BE2C (cell line): ENCODE results near the gene DCAF15.

Experiments
- DNase-seq: peaks from one replicate; pipeline ENCODE4 v3.0.0-alpha.2; 2020
- H3K27me3 ChIP-seq: fragments of 250-450 bp; sonication (Bioruptor Pico); 2 replicates; pipeline ENCODE4 v1.5.1; 2020; ENCODE audit warnings: mild to moderate bottlenecking
- H3K36me3 ChIP-seq: fragments of 250-450 bp; sonication (Bioruptor Pico); 2 replicates; pipeline ENCODE4 v1.5.1; 2020; ENCODE audit warnings: mild to moderate bottlenecking
- H3K4me1 ChIP-seq: fragments of 250-450 bp; sonication (Bioruptor Pico); 2 replicates; pipeline ENCODE4 v1.5.1; 2020
- H3K4me3 ChIP-seq: 2 replicates; pipeline ENCODE4 v1.5.1; 2011; ENCODE audit warnings: low read depth, low read length
- H3K9me3 ChIP-seq: fragments of 250-450 bp; sonication (Bioruptor Pico); 2 replicates; pipeline ENCODE4 v1.5.1; 2020
- CTCF ChIP-seq: IDR thresholded peaks from 2 replicates; pipeline ENCODE4 v1.5.1; 2012; ENCODE audit warnings: mild to moderate bottlenecking, low read depth, low read length

Gene DCAF15

GRCh38 chr19:13984875-13985741 is 32.8 kb downstream of the DCAF15 start:
- Histone ChIP-seq H3K4me3 (no peak overlapping the region), H3K9me3 (no peaks in the 10 kb centered on the region), H3K27me3 (no peaks in the 10 kb centered on the region), H3K36me3 (no peaks in the 10 kb centered on the region; the same call in 1 of the 2 replicates), H3K4me1 (peaks cover 37% of the 10 kb centered on the region)
- no peak for DNase-seq
- TF ChIP-seq CTCF: no peak

DNA sequence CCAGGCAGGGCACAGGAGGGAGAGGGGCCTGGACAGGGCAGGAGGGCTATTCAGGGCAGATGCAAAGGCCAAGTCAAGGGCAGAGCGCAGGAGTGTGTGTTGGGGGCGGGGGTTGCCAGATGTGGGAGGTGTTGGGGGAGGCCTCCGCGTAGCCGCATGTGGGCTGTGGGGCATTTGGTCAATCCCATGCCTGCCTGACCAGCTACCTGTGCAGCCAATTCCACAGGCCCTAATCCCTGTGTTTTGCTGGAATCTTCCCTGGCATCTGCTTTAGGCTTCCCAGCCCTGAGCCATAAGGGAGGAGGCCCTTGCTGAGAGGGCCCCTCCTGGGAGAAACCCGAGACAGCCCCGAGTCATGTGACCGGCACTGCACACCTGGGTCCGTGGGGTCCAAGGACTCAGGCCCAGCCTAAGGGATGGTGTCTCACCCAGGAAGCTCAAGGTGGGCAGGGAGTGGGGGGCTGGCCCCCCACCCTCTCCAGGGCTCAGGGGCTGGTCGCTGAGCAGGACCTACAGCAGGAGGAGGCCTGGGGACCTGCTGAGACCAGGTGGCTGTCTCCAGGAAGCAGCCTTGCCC is 33.5 kb downstream of the DCAF15 start:
- TF ChIP-seq CTCF: no peak
- Histone ChIP-seq H3K27me3 (no peaks in the 10 kb centered on the region), H3K36me3 (no peaks in the 10 kb centered on the region; the same call in 1 of the 2 replicates), H3K9me3 (no peaks in the 10 kb centered on the region), H3K4me1 (peaks cover 31% of the 10 kb centered on the region), H3K4me3 (no peak overlapping the region; the same call in 1 of the 2 replicates)
- no peak for DNase-seq

DNA sequence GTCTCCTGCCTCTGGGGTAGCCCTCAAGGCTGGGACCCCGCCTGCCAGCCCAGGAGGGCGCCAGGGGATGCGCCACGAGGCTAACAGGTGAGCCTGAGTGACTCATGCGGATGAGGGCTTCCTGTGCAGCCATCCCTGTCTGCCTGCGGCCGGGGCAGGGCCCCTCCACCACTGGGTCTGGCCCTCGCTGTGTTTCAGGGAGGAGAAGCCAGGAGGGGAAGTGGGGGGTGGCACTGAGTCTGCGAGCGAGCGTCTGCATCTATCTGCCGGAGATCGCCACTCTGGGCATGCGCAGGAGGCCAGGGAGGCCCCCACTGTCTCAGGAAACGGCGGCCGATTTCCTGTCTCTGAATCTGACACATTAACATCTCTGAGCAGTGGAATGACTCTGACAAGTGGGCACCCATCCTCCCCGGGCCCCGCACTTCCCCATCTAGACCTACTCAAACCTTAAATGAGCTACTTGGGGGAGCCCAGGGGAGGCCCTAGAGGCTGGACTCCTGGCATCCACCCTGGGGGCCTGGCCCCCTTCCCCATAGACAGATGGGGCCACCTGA is 34.1 kb downstream of the DCAF15 start:
- no peak for TF ChIP-seq CTCF
- peak; percentile 92 for DNase-seq
- Histone ChIP-seq H3K27me3 (no peaks in the 10 kb centered on the region), H3K4me3 (no peak overlapping the region; the same call in 1 of the 2 replicates), H3K36me3 (no peaks in the 10 kb centered on the region; the same call in 1 of the 2 replicates), H3K9me3 (no peaks in the 10 kb centered on the region), H3K4me1 (peaks cover 25% of the 10 kb centered on the region)

DNA sequence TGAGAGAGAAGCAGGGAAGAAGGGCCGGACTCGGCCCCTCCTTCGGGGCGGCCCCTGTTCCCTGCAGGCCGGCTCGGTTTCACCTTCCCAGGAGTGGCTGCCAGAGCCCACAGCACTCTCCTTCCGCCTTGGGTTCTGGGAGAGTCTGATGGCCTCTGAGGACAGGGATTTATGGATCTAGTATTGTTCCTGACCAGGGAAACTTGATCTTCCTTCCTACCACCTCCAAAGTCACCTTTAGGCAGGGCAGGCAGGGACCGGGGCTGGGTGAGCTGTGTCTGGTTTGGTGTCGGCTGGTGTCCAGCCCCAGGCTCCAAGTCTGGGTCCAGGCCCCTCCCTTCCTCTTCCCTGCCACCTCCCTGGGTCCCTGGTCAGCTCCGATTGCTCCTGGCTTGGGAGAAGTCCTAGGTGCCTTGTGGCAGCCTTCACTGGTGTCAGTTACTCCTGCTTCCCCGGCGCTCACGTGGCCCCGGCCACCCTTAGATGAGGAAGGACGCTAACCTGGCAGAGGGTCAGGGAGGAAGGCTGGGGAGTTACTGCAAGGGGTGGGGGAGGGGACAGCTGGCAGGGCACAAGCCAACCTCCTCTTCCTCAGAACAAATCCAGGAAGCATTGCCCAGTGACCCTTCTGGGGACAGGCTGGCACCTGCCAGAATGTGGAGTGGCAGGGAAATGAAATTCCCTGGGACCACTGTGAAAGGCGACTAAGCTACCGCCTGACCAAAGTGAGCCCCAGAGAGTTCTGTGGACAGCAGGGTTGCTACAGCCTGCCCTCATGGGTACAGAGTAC is 35.0 kb downstream of the DCAF15 start:
- Histone ChIP-seq H3K4me3 (no peak overlapping the region), H3K4me1 (peaks cover 22% of the 10 kb centered on the region), H3K36me3 (peaks cover 5% of the 10 kb centered on the region; the same call in 1 of the 2 replicates), H3K9me3 (no peaks in the 10 kb centered on the region), H3K27me3 (no peaks in the 10 kb centered on the region)
- no peak for TF ChIP-seq CTCF
- DNase-seq: no peak

DNA sequence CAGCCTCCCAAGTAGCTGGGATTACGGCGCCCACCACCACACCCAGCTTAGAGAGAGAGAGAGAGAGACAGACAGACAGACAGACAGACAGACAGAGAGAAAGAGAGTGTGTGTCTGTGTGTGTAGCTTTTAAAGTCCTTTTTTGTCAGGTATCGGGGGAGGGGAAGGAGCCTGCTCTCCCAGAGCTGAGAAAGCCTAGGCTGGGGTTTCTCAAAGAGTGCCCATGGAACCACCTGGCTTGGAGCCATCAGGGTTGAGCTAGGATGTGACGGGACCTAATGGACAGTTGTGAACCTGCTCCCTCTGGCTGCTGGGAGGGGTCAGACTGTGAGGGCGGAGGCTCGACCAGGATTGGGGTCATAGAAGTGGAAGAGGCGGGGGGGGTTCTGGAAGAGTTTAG is 37.2 kb downstream of the DCAF15 start:
- TF ChIP-seq CTCF: no peak
- Histone ChIP-seq H3K4me3 (no peak overlapping the region), H3K36me3 (peaks cover 6% of the 10 kb centered on the region; the same call in 1 of the 2 replicates), H3K9me3 (no peaks in the 10 kb centered on the region), H3K4me1 (peaks cover 32% of the 10 kb centered on the region), H3K27me3 (no peaks in the 10 kb centered on the region)
- no peak for DNase-seq
